Measurements from ENCODE around the gene RAD23B.
A peak's percentile ranks its signal among the peaks of the same experiment; 100 is the strongest.

The RAD23B gene

GRCh38 chr9:107338911-107339659 is 56.0 kb downstream of the RAD23B start:
- no peak for DNase-seq
- Mint-ChIP-seq H3K27me3 (no peaks in the 10 kb centered on the region), H3K4me1 (peaks cover 2% of the 10 kb centered on the region), H3K27ac (no peak overlapping the region), H3K9me3 (no peaks in the 10 kb centered on the region), H3K36me3 (peaks cover 13% of the 10 kb centered on the region), H3K4me3 (no peak overlapping the region)
- CTCF ChIA-PET = interaction anchor here (1.3 to 1.8 kb wide), 2 partner anchors 56 to 57 kb away, joined by 3 to 5 read pairs; partner anchors contain the start of gene RAD23B

- H3K36me3 Mint-ChIP-seq = peaks cover 2% of the 10 kb centered on the region
Observed at GRCh38 chr9:107340920-107341632, 58.0 kb downstream of the RAD23B start.

GRCh38 chr9:107342476-107343161 is 59.5 kb downstream of the RAD23B start:
- Mint-ChIP-seq H3K4me1 (peaks cover 8% of the 10 kb centered on the region), H3K27ac (no peak overlapping the region), H3K36me3 (no peaks in the 10 kb centered on the region), H3K4me3 (no peak overlapping the region), H3K9me3 (no peaks in the 10 kb centered on the region), H3K27me3 (no peaks in the 10 kb centered on the region)
- DNase-seq = no peak
- CTCF ChIA-PET = interaction anchor here (1.0 to 3.0 kb wide), 6 partner anchors 14 to 207 kb away, joined by 3 to 21 read pairs (median 4); partner anchors contain the start of gene RAD23B

More at GRCh38 chr9:107340920-107341632, 58.0 kb downstream of the RAD23B start:
- no peaks in the 10 kb centered on the region for H3K27me3 Mint-ChIP-seq
- peaks cover 8% of the 10 kb centered on the region for H3K4me1 Mint-ChIP-seq
- CTCF ChIA-PET = interaction anchor here (0.6 to 3.0 kb wide), 32 partner anchors 9 to 1420 kb away, joined by 3 to 21 read pairs (median 4); partner anchors contain the start of gene RAD23B
- DNase-seq = peak; percentile 85
- no peak overlapping the region for H3K27ac Mint-ChIP-seq
- H3K4me3 Mint-ChIP-seq = no peak overlapping the region
- H3K9me3 Mint-ChIP-seq = no peaks in the 10 kb centered on the region

GRCh38 chr9:107345327-107345726 is 62.2 kb downstream of the RAD23B start:
- no peak for DNase-seq
- Mint-ChIP-seq H3K27ac (no peak overlapping the region), H3K4me3 (no peak overlapping the region), H3K27me3 (peaks cover 2% of the 10 kb centered on the region), H3K4me1 (peaks cover 8% of the 10 kb centered on the region), H3K36me3 (no peaks in the 10 kb centered on the region), H3K9me3 (no peaks in the 10 kb centered on the region)
- CTCF ChIA-PET = no interaction called here

- no peak overlapping the region for H3K27ac Mint-ChIP-seq
- peaks cover 10% of the 10 kb centered on the region for H3K27me3 Mint-ChIP-seq
- H3K9me3 Mint-ChIP-seq = no peaks in the 10 kb centered on the region
- no peak for DNase-seq
- no peaks in the 10 kb centered on the region for H3K36me3 Mint-ChIP-seq
- H3K4me1 Mint-ChIP-seq = peaks cover 6% of the 10 kb centered on the region
- CTCF ChIA-PET = interaction anchor here (2.2 kb wide), 1 partner anchor 8 kb away, joined by 8 read pairs; no protein-coding TSS in a partner anchor
- H3K4me3 Mint-ChIP-seq = no peak overlapping the region
Observed at GRCh38 chr9:107348836-107349235, 65.8 kb downstream of the RAD23B start.

- no peaks in the 10 kb centered on the region for H3K36me3 Mint-ChIP-seq
- H3K9me3 Mint-ChIP-seq = no peaks in the 10 kb centered on the region
- CTCF ChIA-PET = interaction anchor here (2.2 kb wide), 1 partner anchor 9 kb away, joined by 8 read pairs; no protein-coding TSS in a partner anchor
- H3K27ac Mint-ChIP-seq = no peak overlapping the region
- no peak for DNase-seq
- H3K4me3 Mint-ChIP-seq = no peak overlapping the region
- peaks cover 10% of the 10 kb centered on the region for H3K27me3 Mint-ChIP-seq
- no peaks in the 10 kb centered on the region for H3K4me1 Mint-ChIP-seq
Observed at GRCh38 chr9:107350443-107350842, 67.4 kb downstream of the RAD23B start.

- DNase-seq = no peak
- H3K27me3 Mint-ChIP-seq = peaks cover 10% of the 10 kb centered on the region
- H3K4me1 Mint-ChIP-seq = no peaks in the 10 kb centered on the region
- no peak overlapping the region for H3K27ac Mint-ChIP-seq
- CTCF ChIA-PET = no interaction called here
- H3K36me3 Mint-ChIP-seq = no peaks in the 10 kb centered on the region
- no peaks in the 10 kb centered on the region for H3K9me3 Mint-ChIP-seq
- no peak overlapping the region for H3K4me3 Mint-ChIP-seq
Observed at GRCh38 chr9:107351382-107352045, 68.4 kb downstream of the RAD23B start.

GRCh38 chr9:107355394-107355793 is 72.3 kb downstream of the RAD23B start:
- no peak for DNase-seq
- Mint-ChIP-seq H3K4me1 (no peaks in the 10 kb centered on the region), H3K9me3 (no peaks in the 10 kb centered on the region), H3K27me3 (peaks cover 8% of the 10 kb centered on the region), H3K36me3 (no peaks in the 10 kb centered on the region), H3K4me3 (no peak overlapping the region), H3K27ac (no peak overlapping the region)
- CTCF ChIA-PET = interaction anchor here (1.7 kb wide), 1 partner anchor 14 kb away, joined by 5 read pairs; no protein-coding TSS in a partner anchor

- Mint-ChIP-seq H3K4me3 (no peak overlapping the region), H3K4me1 (no peaks in the 10 kb centered on the region), H3K36me3 (no peaks in the 10 kb centered on the region), H3K27ac (no peak overlapping the region), H3K27me3 (no peaks in the 10 kb centered on the region), H3K9me3 (no peaks in the 10 kb centered on the region)
- no peak for DNase-seq
- CTCF ChIA-PET = no interaction called here
Observed at GRCh38 chr9:107358986-107359385, 75.9 kb downstream of the RAD23B start.

- H3K36me3 Mint-ChIP-seq = no peaks in the 10 kb centered on the region
- CTCF ChIA-PET = no interaction called here
- no peaks in the 10 kb centered on the region for H3K9me3 Mint-ChIP-seq
- no peaks in the 10 kb centered on the region for H3K27me3 Mint-ChIP-seq
- H3K27ac Mint-ChIP-seq = no peak overlapping the region
- H3K4me3 Mint-ChIP-seq = no peak overlapping the region
- DNase-seq = no peak
- no peaks in the 10 kb centered on the region for H3K4me1 Mint-ChIP-seq
Observed at GRCh38 chr9:107360098-107360497, 77.0 kb downstream of the RAD23B start.

GRCh38 chr9:107361816-107362215 is 78.7 kb downstream of the RAD23B start:
- H3K9me3 Mint-ChIP-seq = no peaks in the 10 kb centered on the region
- no peak overlapping the region for H3K27ac Mint-ChIP-seq
- no peak for DNase-seq
- CTCF ChIA-PET = no interaction called here
- no peak overlapping the region for H3K4me3 Mint-ChIP-seq
- no peaks in the 10 kb centered on the region for H3K27me3 Mint-ChIP-seq
- no peaks in the 10 kb centered on the region for H3K36me3 Mint-ChIP-seq
- no peaks in the 10 kb centered on the region for H3K4me1 Mint-ChIP-seq

GRCh38 chr9:107363516-107364152 is 80.6 kb downstream of the RAD23B start:
- CTCF ChIA-PET = no interaction called here
- Mint-ChIP-seq H3K4me3 (no peak overlapping the region), H3K36me3 (no peaks in the 10 kb centered on the region), H3K4me1 (no peaks in the 10 kb centered on the region), H3K9me3 (no peaks in the 10 kb centered on the region), H3K27ac (no peak overlapping the region), H3K27me3 (peaks cover 1% of the 10 kb centered on the region)
- DNase-seq = no peak

- H3K36me3 Mint-ChIP-seq = no peaks in the 10 kb centered on the region
- H3K4me1 Mint-ChIP-seq = no peaks in the 10 kb centered on the region
- H3K27me3 Mint-ChIP-seq = peaks cover 8% of the 10 kb centered on the region
- DNase-seq = no peak
- CTCF ChIA-PET = no interaction called here
- H3K9me3 Mint-ChIP-seq = no peaks in the 10 kb centered on the region
- no peak overlapping the region for H3K27ac Mint-ChIP-seq
- no peak overlapping the region for H3K4me3 Mint-ChIP-seq
Observed at GRCh38 chr9:107367727-107368502, 84.8 kb downstream of the RAD23B start.

Data from activated naive CD4-positive, alpha-beta T cell treated with anti-CD3 and anti-CD28 coated beads, Interleukin-2, amount 10 ng/mL, durations not matched to agents 7 days and 5 days (primary cell).